ENCODE data around the gene SMURF2.

The SMURF2 gene

GRCh38 chr17:64533784-64534183 lies 128.3 kb downstream of the SMURF2 start:
- DNase-seq, result no peak

GRCh38 chr17:64532409-64532808 lies 129.7 kb downstream of the SMURF2 start:
- DNase-seq, result no peak

GRCh38 chr17:64531955-64532371 lies 130.1 kb downstream of the SMURF2 start:
- no peak for DNase-seq

- no peak for DNase-seq
Observed at GRCh38 chr17:64529221-64529620, 132.9 kb downstream of the SMURF2 start.

GRCh38 chr17:64527914-64528313 lies 134.2 kb downstream of the SMURF2 start:
- DNase-seq, result no peak

- no peak for DNase-seq
Observed at GRCh38 chr17:64520359-64520758, 141.7 kb downstream of the SMURF2 start.

- DNase-seq, result no peak
Observed at GRCh38 chr17:64519601-64520000, 142.5 kb downstream of the SMURF2 start.

- no peak for DNase-seq
Observed at GRCh38 chr17:64515829-64516228, 146.3 kb downstream of the SMURF2 start.

- DNase-seq, result no peak
Observed at GRCh38 chr17:64515419-64515818, 146.7 kb downstream of the SMURF2 start.

GRCh38 chr17:64509179-64509578 lies 152.9 kb downstream of the SMURF2 start:
- DNase-seq, result no peak

- DNase-seq, result no peak
Observed at GRCh38 chr17:64508683-64509082, 153.4 kb downstream of the SMURF2 start.

- peak; percentile 7 for DNase-seq
Observed at GRCh38 chr17:64507413-64507782, 154.7 kb downstream of the SMURF2 start.

GRCh38 chr17:64506576-64507412 lies 155.3 kb downstream of the SMURF2 start, which contains the start of gene CEP95:
Gene CEP95, plus strand, starts transcription at chr17:64506977. Its CDS starts 121 bp downstream, at chr17:64507098.
- DNase-seq, result peak; percentile 94

GRCh38 chr17:64506201-64506575 lies 155.9 kb downstream of the SMURF2 start, which contains the start of gene DDX5:
Gene DDX5, minus strand, starts transcription at chr17:64506289. Its CDS starts 170 bp downstream, at chr17:64506119.
- DNase-seq, result peak; percentile 94

- DNase-seq, result peak; percentile 53
Observed at GRCh38 chr17:64505340-64506200, 156.5 kb downstream of the SMURF2 start.

GRCh38 chr17:64504769-64505339 lies 157.3 kb downstream of the SMURF2 start:
- DNase-seq, result no peak

GRCh38 chr17:64503821-64504768 lies 158.0 kb downstream of the SMURF2 start:
- DNase-seq, result no peak

GRCh38 chr17:64503341-64503740 lies 158.8 kb downstream of the SMURF2 start:
- no peak for DNase-seq

GRCh38 chr17:64502809-64503208 lies 159.3 kb downstream of the SMURF2 start:
- DNase-seq, result no peak

GRCh38 chr17:64502021-64502420 lies 160.1 kb downstream of the SMURF2 start:
- DNase-seq, result no peak

- DNase-seq, result no peak
Observed at GRCh38 chr17:64500862-64501765, 161.0 kb downstream of the SMURF2 start.
